Measurements from ENCODE around the gene XPNPEP2.

XPNPEP2 gene

GRCh38 chrX:129738466-129739308 is at the start of gene XPNPEP2:
TSS of gene XPNPEP2 (plus strand) at chrX:129738979. CDS start at chrX:129739214, 235 bp downstream.
- no peak for DNase-seq

GRCh38 chrX:129689796-129690195 is 49.0 kb upstream of the XPNPEP2 start:
- DNase-seq: no peak

- no peak for DNase-seq
Measured at GRCh38 chrX:129690435-129690834, 48.3 kb upstream of the XPNPEP2 start.

GRCh38 chrX:129693354-129693753 is 45.4 kb upstream of the XPNPEP2 start:
- DNase-seq: no peak

- no peak for DNase-seq
Measured at GRCh38 chrX:129694805-129695204, 44.0 kb upstream of the XPNPEP2 start.

GRCh38 chrX:129695535-129695934 is 43.2 kb upstream of the XPNPEP2 start:
- no peak for DNase-seq

GRCh38 chrX:129695937-129696336 is 42.8 kb upstream of the XPNPEP2 start:
- no peak for DNase-seq

GRCh38 chrX:129696463-129697155 is 42.2 kb upstream of the XPNPEP2 start:
- no peak for DNase-seq

- no peak for DNase-seq
Measured at GRCh38 chrX:129697204-129697829, 41.5 kb upstream of the XPNPEP2 start.

- DNase-seq: no peak
Measured at GRCh38 chrX:129698150-129698549, 40.6 kb upstream of the XPNPEP2 start.

- DNase-seq: no peak
Measured at GRCh38 chrX:129700536-129700935, 38.2 kb upstream of the XPNPEP2 start.

GRCh38 chrX:129701624-129702069 is 37.1 kb upstream of the XPNPEP2 start:
- no peak for DNase-seq

- DNase-seq: no peak
Measured at GRCh38 chrX:129704491-129704890, 34.3 kb upstream of the XPNPEP2 start.

GRCh38 chrX:129705377-129705925 is 33.3 kb upstream of the XPNPEP2 start:
- no peak for DNase-seq

- DNase-seq: no peak
Measured at GRCh38 chrX:129705988-129706387, 32.8 kb upstream of the XPNPEP2 start.

- DNase-seq: no peak
Measured at GRCh38 chrX:129706400-129707072, 32.2 kb upstream of the XPNPEP2 start.

GRCh38 chrX:129714581-129714980 is 24.2 kb upstream of the XPNPEP2 start:
- no peak for DNase-seq

- no peak for DNase-seq
Measured at GRCh38 chrX:129716507-129716906, 22.3 kb upstream of the XPNPEP2 start.

- DNase-seq: no peak
Measured at GRCh38 chrX:129717892-129718291, 20.9 kb upstream of the XPNPEP2 start.

GRCh38 chrX:129718676-129719075 is 20.1 kb upstream of the XPNPEP2 start:
- DNase-seq: no peak

GRCh38 chrX:129719268-129719667 is 19.5 kb upstream of the XPNPEP2 start:
- DNase-seq: no peak

GRCh38 chrX:129719931-129720530 is 18.7 kb upstream of the XPNPEP2 start:
- DNase-seq: no peak

Measured in NCI-H2171 treated with DMSO at 0.1 percent for 48 hours (cell line).